ENCODE results near the gene SKI.

- TF ChIP-seq, protein P1, sequence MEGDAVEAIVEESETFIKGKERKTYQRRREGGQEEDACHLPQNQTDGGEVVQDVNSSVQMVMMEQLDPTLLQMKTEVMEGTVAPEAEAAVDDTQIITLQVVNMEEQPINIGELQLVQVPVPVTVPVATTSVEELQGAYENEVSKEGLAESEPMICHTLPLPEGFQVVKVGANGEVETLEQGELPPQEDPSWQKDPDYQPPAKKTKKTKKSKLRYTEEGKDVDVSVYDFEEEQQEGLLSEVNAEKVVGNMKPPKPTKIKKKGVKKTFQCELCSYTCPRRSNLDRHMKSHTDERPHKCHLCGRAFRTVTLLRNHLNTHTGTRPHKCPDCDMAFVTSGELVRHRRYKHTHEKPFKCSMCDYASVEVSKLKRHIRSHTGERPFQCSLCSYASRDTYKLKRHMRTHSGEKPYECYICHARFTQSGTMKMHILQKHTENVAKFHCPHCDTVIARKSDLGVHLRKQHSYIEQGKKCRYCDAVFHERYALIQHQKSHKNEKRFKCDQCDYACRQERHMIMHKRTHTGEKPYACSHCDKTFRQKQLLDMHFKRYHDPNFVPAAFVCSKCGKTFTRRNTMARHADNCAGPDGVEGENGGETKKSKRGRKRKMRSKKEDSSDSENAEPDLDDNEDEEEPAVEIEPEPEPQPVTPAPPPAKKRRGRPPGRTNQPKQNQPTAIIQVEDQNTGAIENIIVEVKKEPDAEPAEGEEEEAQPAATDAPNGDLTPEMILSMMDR (IDR thresholded peaks at IDR 0.05), result no peak
- no peak for TF ChIP-seq POLR2A (IDR thresholded peaks at IDR 0.05)
Observed at GRCh38 chr1:2194319-2194897, 33.7 kb upstream of the SKI start, which contains the start of gene FAAP20.
